Measurements from ENCODE around the gene ARHGAP44.
"Not testable (repeated sequence)": the region's sequence is repeated elsewhere in the genome, so short reads cannot be mapped to it uniquely, and the experiment has no call there.

The ARHGAP44 gene

DNA sequence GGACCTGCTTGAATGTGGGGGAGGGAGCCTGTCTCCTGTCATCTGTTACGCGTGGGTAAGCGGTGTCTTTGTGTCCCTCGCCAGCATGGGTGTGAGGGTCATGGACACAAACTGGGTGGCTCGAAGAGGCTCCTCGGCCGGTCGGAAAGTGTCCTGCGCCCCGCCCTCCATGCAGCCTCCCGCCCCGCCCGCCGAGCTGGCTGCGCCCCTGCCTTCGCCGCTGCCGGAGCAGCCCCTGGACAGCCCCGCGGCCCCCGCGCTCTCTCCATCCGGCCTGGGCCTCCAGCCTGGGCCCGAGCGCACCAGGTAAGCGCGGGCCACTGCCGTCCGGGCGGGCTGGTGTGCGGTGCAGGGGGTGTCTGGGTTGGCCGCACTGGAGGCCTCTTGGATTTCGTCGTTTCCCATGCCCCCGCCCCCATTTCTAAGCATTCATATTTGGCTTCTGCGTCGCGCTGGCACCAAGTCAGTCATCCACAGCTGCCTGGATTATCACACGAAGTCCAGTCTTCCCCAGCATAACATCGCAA lies 184.8 kb downstream of the ARHGAP44 start:
- TF ChIP-seq SPI1 (IDR thresholded peaks at IDR 0.05; ENCODE audit: borderline replicate concordance, low read depth): no peak
- no peak for TF ChIP-seq GABPA (IDR thresholded peaks at IDR 0.05; ENCODE audit: low read depth)
- TF ChIP-seq POLR2AphosphoS5 (IDR thresholded peaks at IDR 0.05; ENCODE audit: low read depth): no peak
- no peak overlapping the region for H3K4me3 ChIP-seq (replicated peaks; ENCODE audit: insufficient read depth, low read length)
- no peak for DNase-seq (ENCODE audit: low read depth in 1 of 2, low spot score in 1 of 2)

DNA sequence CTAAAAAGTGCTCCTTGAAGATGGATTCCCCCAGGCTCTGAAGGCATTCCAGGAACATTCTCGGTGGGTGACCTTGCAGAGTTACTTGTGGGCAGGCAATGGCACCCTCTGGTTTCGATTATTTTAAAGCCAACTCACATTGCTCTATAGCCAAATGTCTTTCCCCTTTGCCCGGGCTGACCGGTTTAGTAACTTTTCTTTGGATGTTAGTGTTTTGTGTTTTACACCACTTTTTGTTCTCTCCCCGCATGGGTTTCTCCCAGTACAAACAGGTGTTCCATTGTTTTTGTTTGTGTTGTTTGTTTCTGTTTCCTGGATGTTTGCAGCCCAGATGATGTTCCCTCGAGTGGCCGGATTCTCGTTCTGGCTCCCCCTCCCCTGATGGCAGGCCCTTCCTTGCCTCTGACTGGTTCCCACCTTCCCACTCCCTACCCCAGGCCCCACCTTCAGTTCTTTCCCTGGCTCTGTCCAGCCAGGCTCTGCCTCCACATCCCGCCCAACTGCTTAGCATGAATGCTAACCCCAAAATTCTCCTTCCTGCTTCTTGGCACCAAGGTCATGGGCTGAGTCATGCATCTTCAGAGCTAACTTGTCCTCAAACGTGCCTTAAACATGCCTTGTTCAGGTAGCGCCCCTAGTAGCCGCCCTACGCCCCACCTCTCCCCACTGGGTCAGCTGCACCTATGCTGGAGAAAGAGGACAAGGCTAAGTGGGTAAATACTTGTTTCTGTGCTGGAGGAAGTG lies 187.9 kb downstream of the ARHGAP44 start:
- no peak overlapping the region for H3K27ac ChIP-seq (replicated peaks)
- TF ChIP-seq, protein P1, sequence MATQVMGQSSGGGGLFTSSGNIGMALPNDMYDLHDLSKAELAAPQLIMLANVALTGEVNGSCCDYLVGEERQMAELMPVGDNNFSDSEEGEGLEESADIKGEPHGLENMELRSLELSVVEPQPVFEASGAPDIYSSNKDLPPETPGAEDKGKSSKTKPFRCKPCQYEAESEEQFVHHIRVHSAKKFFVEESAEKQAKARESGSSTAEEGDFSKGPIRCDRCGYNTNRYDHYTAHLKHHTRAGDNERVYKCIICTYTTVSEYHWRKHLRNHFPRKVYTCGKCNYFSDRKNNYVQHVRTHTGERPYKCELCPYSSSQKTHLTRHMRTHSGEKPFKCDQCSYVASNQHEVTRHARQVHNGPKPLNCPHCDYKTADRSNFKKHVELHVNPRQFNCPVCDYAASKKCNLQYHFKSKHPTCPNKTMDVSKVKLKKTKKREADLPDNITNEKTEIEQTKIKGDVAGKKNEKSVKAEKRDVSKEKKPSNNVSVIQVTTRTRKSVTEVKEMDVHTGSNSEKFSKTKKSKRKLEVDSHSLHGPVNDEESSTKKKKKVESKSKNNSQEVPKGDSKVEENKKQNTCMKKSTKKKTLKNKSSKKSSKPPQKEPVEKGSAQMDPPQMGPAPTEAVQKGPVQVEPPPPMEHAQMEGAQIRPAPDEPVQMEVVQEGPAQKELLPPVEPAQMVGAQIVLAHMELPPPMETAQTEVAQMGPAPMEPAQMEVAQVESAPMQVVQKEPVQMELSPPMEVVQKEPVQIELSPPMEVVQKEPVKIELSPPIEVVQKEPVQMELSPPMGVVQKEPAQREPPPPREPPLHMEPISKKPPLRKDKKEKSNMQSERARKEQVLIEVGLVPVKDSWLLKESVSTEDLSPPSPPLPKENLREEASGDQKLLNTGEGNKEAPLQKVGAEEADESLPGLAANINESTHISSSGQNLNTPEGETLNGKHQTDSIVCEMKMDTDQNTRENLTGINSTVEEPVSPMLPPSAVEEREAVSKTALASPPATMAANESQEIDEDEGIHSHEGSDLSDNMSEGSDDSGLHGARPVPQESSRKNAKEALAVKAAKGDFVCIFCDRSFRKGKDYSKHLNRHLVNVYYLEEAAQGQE (IDR thresholded peaks at IDR 0.05; ENCODE audit: insufficient replicate concordance, low read depth): no peak
- TF ChIP-seq POLR2AphosphoS5 (IDR thresholded peaks at IDR 0.05; ENCODE audit: low read depth) (no peak), GABPA (IDR thresholded peaks at IDR 0.05; ENCODE audit: low read depth) (no peak), SPI1 (IDR thresholded peaks at IDR 0.05; ENCODE audit: borderline replicate concordance, low read depth) (no peak)
- TF ChIP-seq, protein P2, sequence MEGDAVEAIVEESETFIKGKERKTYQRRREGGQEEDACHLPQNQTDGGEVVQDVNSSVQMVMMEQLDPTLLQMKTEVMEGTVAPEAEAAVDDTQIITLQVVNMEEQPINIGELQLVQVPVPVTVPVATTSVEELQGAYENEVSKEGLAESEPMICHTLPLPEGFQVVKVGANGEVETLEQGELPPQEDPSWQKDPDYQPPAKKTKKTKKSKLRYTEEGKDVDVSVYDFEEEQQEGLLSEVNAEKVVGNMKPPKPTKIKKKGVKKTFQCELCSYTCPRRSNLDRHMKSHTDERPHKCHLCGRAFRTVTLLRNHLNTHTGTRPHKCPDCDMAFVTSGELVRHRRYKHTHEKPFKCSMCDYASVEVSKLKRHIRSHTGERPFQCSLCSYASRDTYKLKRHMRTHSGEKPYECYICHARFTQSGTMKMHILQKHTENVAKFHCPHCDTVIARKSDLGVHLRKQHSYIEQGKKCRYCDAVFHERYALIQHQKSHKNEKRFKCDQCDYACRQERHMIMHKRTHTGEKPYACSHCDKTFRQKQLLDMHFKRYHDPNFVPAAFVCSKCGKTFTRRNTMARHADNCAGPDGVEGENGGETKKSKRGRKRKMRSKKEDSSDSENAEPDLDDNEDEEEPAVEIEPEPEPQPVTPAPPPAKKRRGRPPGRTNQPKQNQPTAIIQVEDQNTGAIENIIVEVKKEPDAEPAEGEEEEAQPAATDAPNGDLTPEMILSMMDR (IDR thresholded peaks at IDR 0.05; ENCODE audit: insufficient read depth, low read length): no peak
- no peak overlapping the region for H3K4me3 ChIP-seq (replicated peaks; ENCODE audit: insufficient read depth, low read length)
- H3K27me3 ChIP-seq (ENCODE audit: insufficient read depth, poor library complexity, severe bottlenecking): no peaks in the 10 kb centered on the region
- DNase-seq (ENCODE audit: low read depth in 1 of 2, low spot score in 1 of 2): no peak

More for the DNA sequence above, 184.8 kb downstream of the ARHGAP44 start:
- Histone ChIP-seq H3K27me3 (ENCODE audit: insufficient read depth, poor library complexity, severe bottlenecking) (no peaks in the 10 kb centered on the region), H3K27ac (replicated peaks) (no peak overlapping the region)

DNA sequence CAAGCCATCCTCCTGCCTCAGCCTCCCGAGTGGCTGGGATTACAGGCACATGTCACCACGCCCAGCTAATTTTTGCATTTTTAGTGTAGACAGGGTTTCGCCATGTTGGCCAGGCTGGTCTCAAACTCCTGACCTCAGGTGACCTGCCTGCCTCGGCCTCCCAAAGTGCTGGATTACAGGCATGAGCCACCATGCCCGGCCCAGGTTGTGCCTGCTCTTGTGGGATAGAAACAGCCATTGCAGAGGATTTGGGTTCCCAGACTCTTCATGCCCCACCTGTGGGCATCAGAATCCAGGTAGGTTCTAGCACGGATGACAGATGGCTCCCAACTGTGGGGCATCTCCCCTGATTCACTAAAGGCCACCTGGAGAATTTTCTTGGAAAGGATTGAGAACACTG lies 189.5 kb downstream of the ARHGAP44 start:
- H3K27ac ChIP-seq (replicated peaks); DNase-seq (ENCODE audit: low read depth in 1 of 2, low spot score in 1 of 2); H3K4me3 ChIP-seq (replicated peaks; ENCODE audit: insufficient read depth, low read length); H3K27me3 ChIP-seq (ENCODE audit: insufficient read depth, poor library complexity, severe bottlenecking): not testable (repeated sequence)

DNA sequence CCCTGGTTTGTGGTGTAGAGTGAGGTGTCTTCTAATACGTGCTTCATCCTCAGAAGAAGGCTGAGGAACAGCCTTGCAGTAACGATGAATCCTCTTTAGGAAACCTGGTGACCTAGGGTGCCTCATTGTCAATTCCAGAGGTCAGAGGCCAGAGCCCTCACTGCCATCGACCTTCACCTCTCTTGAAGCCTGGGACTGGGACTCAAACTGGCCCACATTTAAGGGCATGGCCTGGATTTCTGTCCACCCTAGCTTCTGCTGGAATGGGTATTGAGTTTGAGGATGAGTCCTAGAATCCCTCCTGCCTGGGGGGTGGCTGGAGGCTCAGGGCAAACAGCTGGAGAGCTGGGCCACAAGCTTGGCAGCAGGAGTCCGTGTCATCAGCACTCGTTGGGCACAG lies 189.9 kb downstream of the ARHGAP44 start:
- H3K4me3 ChIP-seq (replicated peaks; ENCODE audit: insufficient read depth, low read length): no peak overlapping the region
- no peaks in the 10 kb centered on the region for H3K27me3 ChIP-seq (ENCODE audit: insufficient read depth, poor library complexity, severe bottlenecking)
- no peak for TF ChIP-seq GABPA (IDR thresholded peaks at IDR 0.05; ENCODE audit: low read depth)
- TF ChIP-seq, protein P1 (IDR thresholded peaks at IDR 0.05; ENCODE audit: insufficient replicate concordance, low read depth): no peak
- no peak for TF ChIP-seq SPI1 (IDR thresholded peaks at IDR 0.05; ENCODE audit: borderline replicate concordance, low read depth)
- TF ChIP-seq, protein P2 (IDR thresholded peaks at IDR 0.05; ENCODE audit: insufficient read depth, low read length): no peak
- no peak for TF ChIP-seq POLR2AphosphoS5 (IDR thresholded peaks at IDR 0.05; ENCODE audit: low read depth)
- DNase-seq (ENCODE audit: low read depth in 1 of 2, low spot score in 1 of 2): no peak
- no peak overlapping the region for H3K27ac ChIP-seq (replicated peaks)
